ENCODE measurements around the gene DPP10.

Gene DPP10

DNA sequence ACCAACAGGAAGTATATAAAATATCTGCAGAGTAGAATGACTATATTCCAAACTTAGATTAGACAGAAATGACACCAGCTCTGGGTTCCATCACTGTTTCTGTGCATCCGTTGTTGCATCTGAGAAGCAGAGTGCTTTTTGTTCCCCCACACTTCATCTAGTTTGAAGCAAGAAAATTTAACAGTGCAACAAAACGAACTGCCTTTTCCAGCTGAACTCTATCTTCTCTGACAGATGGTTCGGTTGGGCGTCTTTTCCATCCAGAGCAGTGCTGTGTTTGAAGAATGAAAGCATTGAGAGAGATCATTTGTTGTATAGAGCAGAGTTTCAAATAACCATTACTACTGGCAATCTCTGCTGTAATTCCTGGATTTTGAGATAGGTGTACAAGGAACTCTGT, 757.5 kb downstream of the DPP10 start:
- TF ChIP-seq, protein P1, sequence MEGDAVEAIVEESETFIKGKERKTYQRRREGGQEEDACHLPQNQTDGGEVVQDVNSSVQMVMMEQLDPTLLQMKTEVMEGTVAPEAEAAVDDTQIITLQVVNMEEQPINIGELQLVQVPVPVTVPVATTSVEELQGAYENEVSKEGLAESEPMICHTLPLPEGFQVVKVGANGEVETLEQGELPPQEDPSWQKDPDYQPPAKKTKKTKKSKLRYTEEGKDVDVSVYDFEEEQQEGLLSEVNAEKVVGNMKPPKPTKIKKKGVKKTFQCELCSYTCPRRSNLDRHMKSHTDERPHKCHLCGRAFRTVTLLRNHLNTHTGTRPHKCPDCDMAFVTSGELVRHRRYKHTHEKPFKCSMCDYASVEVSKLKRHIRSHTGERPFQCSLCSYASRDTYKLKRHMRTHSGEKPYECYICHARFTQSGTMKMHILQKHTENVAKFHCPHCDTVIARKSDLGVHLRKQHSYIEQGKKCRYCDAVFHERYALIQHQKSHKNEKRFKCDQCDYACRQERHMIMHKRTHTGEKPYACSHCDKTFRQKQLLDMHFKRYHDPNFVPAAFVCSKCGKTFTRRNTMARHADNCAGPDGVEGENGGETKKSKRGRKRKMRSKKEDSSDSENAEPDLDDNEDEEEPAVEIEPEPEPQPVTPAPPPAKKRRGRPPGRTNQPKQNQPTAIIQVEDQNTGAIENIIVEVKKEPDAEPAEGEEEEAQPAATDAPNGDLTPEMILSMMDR (IDR thresholded peaks at IDR 0.05), result no peak

DNA sequence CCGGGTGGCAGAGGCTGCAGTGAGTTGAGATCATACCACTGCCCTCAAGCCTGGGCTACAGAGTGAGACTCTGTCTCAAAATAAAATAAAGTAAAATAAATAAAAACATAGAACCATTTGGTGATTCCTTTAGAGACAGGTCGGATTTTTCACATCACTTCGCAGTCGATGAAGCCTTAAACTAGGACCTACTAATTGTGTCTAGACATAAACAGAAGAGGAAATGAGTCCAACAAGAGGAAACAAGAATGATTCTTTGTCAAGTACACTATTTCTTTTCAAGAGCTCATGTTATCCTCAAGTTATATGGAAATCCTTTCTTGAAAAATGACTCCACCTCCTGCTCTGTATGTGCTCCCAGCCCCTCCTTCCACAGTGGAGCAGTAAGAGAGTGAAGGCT, 758.9 kb downstream of the DPP10 start:
- TF ChIP-seq, protein P1 (IDR thresholded peaks at IDR 0.05), result no peak

DNA sequence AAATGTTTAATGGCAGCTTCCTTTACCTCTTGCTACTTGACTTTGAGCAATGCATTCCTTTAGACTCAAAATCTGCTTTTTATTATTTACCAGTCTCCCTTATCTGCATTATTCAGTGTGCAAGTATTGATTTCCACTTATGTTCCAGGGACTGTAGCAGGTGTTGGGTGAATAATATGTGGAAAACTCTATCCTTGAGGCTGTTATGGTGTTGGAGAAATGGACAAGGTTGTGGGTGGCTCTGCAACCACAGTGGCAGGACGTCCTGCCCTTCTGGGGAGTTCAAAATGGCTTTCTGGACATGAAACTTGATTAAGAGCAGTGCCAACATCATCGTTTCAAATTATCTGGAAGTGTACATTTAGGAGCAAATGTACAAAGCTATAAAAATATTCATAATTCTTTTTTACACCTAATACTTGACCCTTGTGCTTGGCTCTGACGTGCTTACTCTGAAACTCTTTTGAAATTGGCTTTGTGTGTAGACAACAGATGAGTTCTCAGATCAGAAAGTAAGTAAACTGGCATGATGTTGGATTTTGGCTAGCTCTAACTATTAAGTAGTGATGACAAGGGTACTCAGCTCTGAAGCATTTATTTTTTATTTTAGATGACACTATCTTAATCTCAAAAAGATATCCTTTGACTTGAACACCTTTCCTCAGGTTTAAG, 766.2 kb downstream of the DPP10 start:
- TF ChIP-seq, protein P1 (IDR thresholded peaks at IDR 0.05), result no peak

DNA sequence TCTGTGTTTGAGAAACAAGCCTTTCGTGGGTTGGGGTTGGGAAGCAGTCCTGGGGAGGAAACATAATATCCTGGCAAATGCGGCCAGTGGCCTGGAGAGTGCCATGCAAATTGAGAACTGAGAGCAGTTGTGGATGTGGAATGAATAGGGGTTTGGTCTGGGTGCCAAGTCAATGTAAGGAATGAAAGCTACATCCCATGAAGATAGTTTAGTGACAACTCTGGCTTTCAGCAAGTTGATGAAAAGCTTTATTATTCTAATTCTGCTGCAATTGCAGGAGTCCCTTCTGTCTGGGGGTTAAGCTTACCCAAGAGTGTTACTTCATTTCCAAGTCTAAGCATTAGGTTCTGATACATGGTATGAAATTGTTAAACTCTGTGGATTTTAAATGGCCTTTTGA, 771.6 kb downstream of the DPP10 start:
- TF ChIP-seq, protein P1 (IDR thresholded peaks at IDR 0.05), result no peak

DNA sequence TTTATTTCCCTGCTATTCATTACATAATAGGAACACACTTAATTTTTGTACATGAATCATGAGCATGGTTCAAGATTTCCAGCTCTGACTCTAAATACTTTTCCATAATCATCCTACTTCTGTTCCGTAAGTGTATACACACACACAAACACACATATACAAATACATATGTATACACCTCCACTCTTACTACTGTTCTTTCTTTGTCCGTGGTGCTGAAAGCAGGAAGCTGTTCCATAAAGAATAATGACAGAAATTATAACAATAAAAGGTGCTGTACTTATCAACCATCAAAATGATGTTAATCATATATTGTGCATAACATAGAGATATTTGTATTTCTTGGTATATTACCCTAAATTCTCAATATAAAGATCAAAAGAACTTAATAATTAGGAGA, 776.9 kb downstream of the DPP10 start:
- TF ChIP-seq, protein P1 (IDR thresholded peaks at IDR 0.05), result no peak

DNA sequence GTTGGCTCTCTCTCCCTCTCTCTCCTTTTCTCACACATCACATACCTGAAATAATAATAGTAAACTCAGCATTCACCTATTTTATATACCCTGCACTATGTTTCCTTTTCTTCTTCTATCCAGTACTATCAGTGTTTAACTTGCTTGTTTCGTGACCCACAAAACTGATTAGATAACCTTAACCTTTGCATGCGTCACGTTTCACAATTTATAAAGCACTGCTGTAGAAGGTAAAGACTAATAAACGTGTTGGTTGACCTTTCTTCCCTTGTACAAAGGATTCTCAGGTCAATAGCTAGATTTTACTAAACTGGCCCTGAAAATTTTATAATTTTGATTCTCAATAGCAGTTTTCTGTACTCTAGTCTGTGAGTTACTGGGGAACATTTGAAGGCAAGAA, 791.7 kb downstream of the DPP10 start:
- TF ChIP-seq, protein P1 (IDR thresholded peaks at IDR 0.05), result no peak

DNA sequence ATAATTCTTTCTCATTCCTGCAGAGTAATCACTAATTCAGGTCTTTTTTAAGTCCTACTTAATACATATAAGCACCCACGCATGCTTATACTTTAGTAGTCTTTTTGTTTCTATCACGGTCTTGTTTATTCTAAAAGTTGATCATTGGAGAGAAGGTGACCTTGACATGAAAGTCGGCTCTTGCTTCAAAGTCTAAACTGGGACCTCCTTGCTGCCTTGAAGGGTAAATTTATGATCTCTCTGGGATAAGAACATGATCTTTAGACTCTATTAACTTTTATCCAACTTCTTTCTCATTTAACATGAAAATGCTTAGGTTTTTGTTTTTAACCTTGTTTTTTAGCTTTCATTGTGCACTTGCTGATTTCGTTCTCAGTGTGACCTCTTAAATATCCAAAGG, 792.3 kb downstream of the DPP10 start:
- TF ChIP-seq, protein P1 (IDR thresholded peaks at IDR 0.05), result no peak

DNA sequence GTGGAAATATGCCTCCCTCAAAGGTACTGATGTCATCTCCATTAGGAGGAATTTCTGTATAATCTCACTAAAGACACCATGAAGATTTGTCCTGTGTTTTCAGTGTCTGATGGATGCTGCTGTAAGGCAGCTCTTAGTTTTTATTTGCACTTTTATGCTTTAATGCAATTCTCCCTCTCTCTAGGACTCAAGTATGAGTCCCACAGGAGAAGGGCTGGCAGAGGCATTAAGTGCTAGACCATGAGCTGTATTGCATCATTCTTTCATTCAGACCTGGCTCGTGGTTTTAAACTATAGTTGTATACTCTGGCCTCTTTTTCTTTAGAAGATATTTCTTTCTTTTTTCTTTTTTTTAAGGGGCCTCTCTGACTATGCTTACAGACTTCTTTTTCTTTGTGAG, 805.6 kb downstream of the DPP10 start:
- TF ChIP-seq, protein P1 (IDR thresholded peaks at IDR 0.05), result no peak
